Chondrocyte (in vitro differentiated cells): Measurements from ENCODE around the gene IFI27L1. TPM values are rescaled to one million over a fixed set of nuclear protein-coding genes. Genes with fewer than 3 reads are reported as not detected.

Source experiments
- DNase-seq: peaks from one replicate; pipeline ENCODE4 v3.0.0; 2021; ENCODE audit warnings: mixed read lengths, low spot score
- H3K27ac Mint-ChIP-seq: one replicate; pipeline ENCODE4 v1.8.0; 2021; ENCODE audit warnings: mild to moderate bottlenecking, moderate library complexity, mixed read lengths; ENCODE audit not compliant: unreplicated experiment
- H3K27me3 Mint-ChIP-seq: 2 replicates; pipeline ENCODE4 v1.8.0; 2021; ENCODE audit warnings: low read depth, mixed read lengths
- H3K36me3 Mint-ChIP-seq: 2 replicates; pipeline ENCODE4 v1.8.0; 2021; ENCODE audit warnings: low read depth, mixed read lengths
- H3K4me1 Mint-ChIP-seq: 2 replicates; pipeline ENCODE4 v1.8.0; 2021; ENCODE audit warnings: low read depth, mild to moderate bottlenecking, mixed read lengths
- H3K4me3 Mint-ChIP-seq: one replicate; pipeline ENCODE4 v1.8.0; 2021; ENCODE audit warnings: mild to moderate bottlenecking, moderate library complexity, mixed read lengths; ENCODE audit not compliant: unreplicated experiment
- H3K9me3 Mint-ChIP-seq: 2 replicates; pipeline ENCODE4 v1.8.0; 2021; ENCODE audit warnings: low read depth, mixed read lengths
- CTCF ChIP-seq: fragments of 200-600 bp; sonication (generic); IDR thresholded peaks from 2 replicates; pipeline ENCODE4 v1.5.0; 2021; ENCODE audit warnings: antibody characterized with exemption, mild to moderate bottlenecking, moderate library complexity
- total RNA-seq: library from RNA; stranded (reverse); gene quantifications from 3 replicates; pipeline ENCODE4 v1.2.1, GENCODE V29; 2021

IFI27L1 gene
- total RNA-seq, 1 donor from 2014 or later: 33.6 TPM

GRCh38 chr14:94088516-94088915 is 7.4 kb downstream of the IFI27L1 start:
- H3K4me1 Mint-ChIP-seq: no peaks in the 10 kb centered on the region
- peaks cover 2% of the 10 kb centered on the region for H3K36me3 Mint-ChIP-seq
- no peak for DNase-seq
- H3K9me3 Mint-ChIP-seq: peaks cover 4% of the 10 kb centered on the region
- no peak overlapping the region for H3K27ac Mint-ChIP-seq
- H3K4me3 Mint-ChIP-seq: no peak overlapping the region
- H3K27me3 Mint-ChIP-seq: no peaks in the 10 kb centered on the region
- TF ChIP-seq CTCF: no peak

- TF ChIP-seq CTCF: no peak
- no peak overlapping the region for H3K27ac Mint-ChIP-seq
- H3K27me3 Mint-ChIP-seq: no peaks in the 10 kb centered on the region
- H3K36me3 Mint-ChIP-seq: peaks cover 2% of the 10 kb centered on the region
- H3K4me1 Mint-ChIP-seq: no peaks in the 10 kb centered on the region
- H3K9me3 Mint-ChIP-seq: peaks cover 4% of the 10 kb centered on the region
- DNase-seq: no peak
- H3K4me3 Mint-ChIP-seq: no peak overlapping the region
Observed at GRCh38 chr14:94089479-94089878, 8.4 kb downstream of the IFI27L1 start.

GRCh38 chr14:94093418-94093817 is 12.3 kb downstream of the IFI27L1 start:
- Mint-ChIP-seq H3K4me1 (no peaks in the 10 kb centered on the region), H3K9me3 (no peaks in the 10 kb centered on the region), H3K36me3 (peaks cover 7% of the 10 kb centered on the region)

GRCh38 chr14:94097091-94097490 is 16.0 kb downstream of the IFI27L1 start:
- H3K27ac Mint-ChIP-seq: no peak overlapping the region
- no peak for DNase-seq
- peaks cover 16% of the 10 kb centered on the region for H3K4me1 Mint-ChIP-seq
- no peaks in the 10 kb centered on the region for H3K9me3 Mint-ChIP-seq
- H3K36me3 Mint-ChIP-seq: peaks cover 11% of the 10 kb centered on the region
- H3K27me3 Mint-ChIP-seq: no peaks in the 10 kb centered on the region
- no peak overlapping the region for H3K4me3 Mint-ChIP-seq
- TF ChIP-seq CTCF: no peak

More at GRCh38 chr14:94093418-94093817, 12.3 kb downstream of the IFI27L1 start:
- TF ChIP-seq CTCF: no peak
- Mint-ChIP-seq H3K4me3 (no peak overlapping the region), H3K27ac (no peak overlapping the region), H3K27me3 (no peaks in the 10 kb centered on the region)
- DNase-seq: no peak

GRCh38 chr14:94098326-94098992 is 17.3 kb downstream of the IFI27L1 start:
- H3K4me1 Mint-ChIP-seq: peaks cover 16% of the 10 kb centered on the region
- no peaks in the 10 kb centered on the region for H3K9me3 Mint-ChIP-seq
- H3K27me3 Mint-ChIP-seq: no peaks in the 10 kb centered on the region
- no peak for DNase-seq
- H3K27ac Mint-ChIP-seq: no peak overlapping the region
- TF ChIP-seq CTCF: no peak
- peaks cover 11% of the 10 kb centered on the region for H3K36me3 Mint-ChIP-seq
- H3K4me3 Mint-ChIP-seq: no peak overlapping the region
